Islet precursor cell (in vitro differentiated cells): ENCODE results near the gene BANP.
A peak's percentile ranks its signal among the peaks of the same experiment; 100 is the strongest.

ENCODE experiments used
- DNase-seq: peaks from one replicate; pipeline ENCODE4 v3.0.0-alpha.2; 2018

BANP gene

GRCh38 chr16:87996962-87997880, 46.0 kb downstream of the BANP start:
- DNase-seq: peak; percentile 29

GRCh38 chr16:87998184-87998793, 47.1 kb downstream of the BANP start:
- DNase-seq: peak; percentile 25

GRCh38 chr16:87998992-87999391, 47.8 kb downstream of the BANP start:
- DNase-seq: peak; percentile 20

- DNase-seq: no peak
These were observed 51.0 kb downstream of the BANP start for GRCh38 chr16:88002211-88002610.

- DNase-seq: no peak
These were observed 51.5 kb downstream of the BANP start for GRCh38 chr16:88002749-88003148.

- DNase-seq: no peak
These were observed 52.1 kb downstream of the BANP start for GRCh38 chr16:88003316-88003715.

- no peak for DNase-seq
These were observed 52.5 kb downstream of the BANP start for GRCh38 chr16:88003736-88004135.

- DNase-seq: no peak
These were observed 53.2 kb downstream of the BANP start for GRCh38 chr16:88004391-88004790.

GRCh38 chr16:88005181-88005581, 53.9 kb downstream of the BANP start:
- peak; percentile 75 for DNase-seq

- no peak for DNase-seq
These were observed 54.7 kb downstream of the BANP start for GRCh38 chr16:88005968-88006367.

- DNase-seq: no peak
These were observed 56.1 kb downstream of the BANP start for GRCh38 chr16:88007321-88007731.

GRCh38 chr16:88008840-88009239, 57.6 kb downstream of the BANP start:
- no peak for DNase-seq

- no peak for DNase-seq
These were observed 58.5 kb downstream of the BANP start for GRCh38 chr16:88009563-88010342.

GRCh38 chr16:88010343-88010967, 59.2 kb downstream of the BANP start:
- peak; percentile 22 for DNase-seq

GRCh38 chr16:88010968-88011483, 59.8 kb downstream of the BANP start:
- DNase-seq: peak; percentile 34

GRCh38 chr16:88012360-88012759, 61.1 kb downstream of the BANP start:
- DNase-seq: peak; percentile 25

GRCh38 chr16:88013091-88013609, 61.9 kb downstream of the BANP start:
- peak; percentile 55 for DNase-seq

GRCh38 chr16:88013766-88014251, 62.6 kb downstream of the BANP start:
- peak; percentile 43 for DNase-seq

GRCh38 chr16:88014252-88014781, 63.1 kb downstream of the BANP start:
- DNase-seq: no peak

GRCh38 chr16:88014954-88015805, 63.9 kb downstream of the BANP start:
- peak; percentile 45 for DNase-seq

- no peak for DNase-seq
These were observed 64.5 kb downstream of the BANP start for GRCh38 chr16:88015806-88016140.
